OCI-LY3 (cell line): Measurements from ENCODE around the gene TBC1D5.

Experiments used
- CTCF ChIP-seq: fragments of 200-600, 300-600 bp; sonication (generic); IDR thresholded peaks from 2 replicates; pipeline ENCODE4 v1.5.1; 2014; ENCODE audit warnings: antibody characterized with exemption, low read length, low read depth
- EZH2phosphoT487 ChIP-seq: fragments of 200-600 bp; shearing (Covaris generic); IDR thresholded peaks from 2 replicates; pipeline ENCODE4 v1.6.1; 2018; ENCODE audit warnings: antibody characterized with exemption, mixed run types, low read depth

- TF ChIP-seq CTCF = no peak
- no peak for TF ChIP-seq EZH2phosphoT487
Measured at GRCh38 chr3:17232442-17232841, 510.0 kb downstream of the TBC1D5 start.
